Upper lobe of right lung (tissue), 1 donor: ENCODE measurements around the gene NPSR1. TPM values are rescaled to one million over a fixed set of nuclear protein-coding genes. Genes with fewer than 3 reads are reported as not detected.
A peak's percentile ranks its signal among the peaks of the same experiment; 100 is the strongest.

Source experiments
- ATAC-seq: fragments of 200-7000 bp; cut with Tn5 transposase; one replicate; pipeline ENCODE4 v1.9.1; 2020; ENCODE audit warnings: mild to moderate bottlenecking, moderate library complexity
- DNase-seq: peaks from one replicate; pipeline ENCODE4 v3.0.0-alpha.2; 2020
- H3K27ac ChIP-seq: fragments of 200-600 bp; one replicate; pipeline ENCODE4 v1.8.0; 2022
- H3K27me3 ChIP-seq: fragments of 200-600 bp; one replicate; pipeline ENCODE4 v1.8.0; 2022; ENCODE audit warnings: mild to moderate bottlenecking
- H3K36me3 ChIP-seq: fragments of 200-600 bp; one replicate; pipeline ENCODE4 v1.8.0; 2022
- H3K4me1 ChIP-seq: fragments of 200-600 bp; one replicate; pipeline ENCODE4 v1.8.0; 2022
- H3K4me3 ChIP-seq: fragments of 200-600 bp; one replicate; pipeline ENCODE4 v1.8.0; 2022; ENCODE audit warnings: mild to moderate bottlenecking
- H3K9me3 ChIP-seq: fragments of 200-600 bp; one replicate; pipeline ENCODE4 v1.8.0; 2022
- CTCF ChIP-seq: fragments of 200-600 bp; IDR thresholded peaks from one replicate; pipeline ENCODE4 v1.8.0; 2022; ENCODE audit warnings: antibody characterized with exemption
- intact Hi-C: fragments of 100-400 bp; cut with DNase I; formaldehyde crosslinking; loops from one replicate; pipeline ENCODE4 v1.11.0; 2022
- total RNA-seq: library from RNA; stranded (reverse); fragmentation: NEBNext Ultra II Directional; extraction: Animal tissue kit (Norgen Biotek cat#: 25700); gene quantifications from one replicate; pipeline ENCODE4 v1.2.1, GENCODE V29; 2021
- donor health status: DM: no; HTN: yes; CAD: no; lungs with severe emphysema.

NPSR1 gene
- total RNA-seq, 1 donor from 2014 or later: not detected

GRCh38 chr7:34761206-34761605, 103.2 kb downstream of the NPSR1 start:
- DNase-seq: no peak
- no peak for ATAC-seq
- intact Hi-C loops: no loop called here
- Histone ChIP-seq H3K27ac (no peak overlapping the region), H3K4me3 (no peak overlapping the region), H3K9me3 (no peaks in the 10 kb centered on the region), H3K4me1 (no peaks in the 10 kb centered on the region), H3K36me3 (no peaks in the 10 kb centered on the region), H3K27me3 (no peaks in the 10 kb centered on the region)
- TF ChIP-seq CTCF: no peak

GRCh38 chr7:34761627-34762026, 103.6 kb downstream of the NPSR1 start:
- TF ChIP-seq CTCF: no peak
- Histone ChIP-seq H3K9me3 (no peaks in the 10 kb centered on the region), H3K4me1 (no peaks in the 10 kb centered on the region), H3K4me3 (no peak overlapping the region), H3K27me3 (no peaks in the 10 kb centered on the region), H3K27ac (no peak overlapping the region), H3K36me3 (no peaks in the 10 kb centered on the region)
- DNase-seq: no peak
- ATAC-seq: no peak
- intact Hi-C loops: no loop called here

- ATAC-seq (peak; percentile 61), DNase-seq (no peak)
- Histone ChIP-seq H3K27ac (no peak overlapping the region), H3K4me1 (no peaks in the 10 kb centered on the region), H3K9me3 (no peaks in the 10 kb centered on the region), H3K4me3 (no peak overlapping the region), H3K27me3 (no peaks in the 10 kb centered on the region), H3K36me3 (no peaks in the 10 kb centered on the region)
- intact Hi-C loops: no loop called here
- TF ChIP-seq CTCF: no peak
Observed at GRCh38 chr7:34762764-34763163, 104.7 kb downstream of the NPSR1 start.

GRCh38 chr7:34772296-34772938, 114.4 kb downstream of the NPSR1 start:
- Histone ChIP-seq H3K4me1 (no peaks in the 10 kb centered on the region), H3K9me3 (no peaks in the 10 kb centered on the region), H3K36me3 (no peaks in the 10 kb centered on the region), H3K4me3 (no peak overlapping the region), H3K27me3 (no peaks in the 10 kb centered on the region), H3K27ac (no peak overlapping the region)
- TF ChIP-seq CTCF: no peak
- ATAC-seq (no peak), DNase-seq (no peak)
- intact Hi-C loops: no loop called here

- no peak for TF ChIP-seq CTCF
- Histone ChIP-seq H3K9me3 (no peaks in the 10 kb centered on the region), H3K4me3 (no peak overlapping the region), H3K4me1 (no peaks in the 10 kb centered on the region), H3K27me3 (no peaks in the 10 kb centered on the region), H3K36me3 (no peaks in the 10 kb centered on the region), H3K27ac (no peak overlapping the region)
- intact Hi-C loops: no loop called here
- ATAC-seq (peak; percentile 20), DNase-seq (no peak)
Observed at GRCh38 chr7:34776748-34777358, 118.8 kb downstream of the NPSR1 start.
